IPS DF 6.9 (cell line): ENCODE measurements around the gene OTUD1.

Experiments used
- DNase-seq: peaks from one replicate; pipeline ENCODE4 v3.0.0-alpha.2; 2013; ENCODE audit warnings: low read depth, low spot score
- H3K27ac ChIP-seq: one replicate; pipeline ENCODE4 v1.5.1; 2013; ENCODE audit warnings: low read length, control low read depth
- H3K27me3 ChIP-seq: 2 replicates; pipeline ENCODE4 v1.6.1; 2013; ENCODE audit warnings: mild to moderate bottlenecking, low read length; ENCODE audit not compliant: control insufficient read depth, insufficient read depth
- H3K36me3 ChIP-seq: 2 replicates; pipeline ENCODE4 v1.6.1; 2013; ENCODE audit warnings: low read length; ENCODE audit not compliant: control insufficient read depth, insufficient read depth
- H3K4me1 ChIP-seq: 2 replicates; pipeline ENCODE4 v1.6.1; 2013; ENCODE audit warnings: low read length; ENCODE audit not compliant: control insufficient read depth, insufficient read depth
- H3K4me3 ChIP-seq: 2 replicates; pipeline ENCODE4 v1.5.1; 2013; ENCODE audit warnings: mild to moderate bottlenecking, low read length
- H3K9me3 ChIP-seq: 2 replicates; pipeline ENCODE4 v1.6.1; 2013; ENCODE audit warnings: low read length, inconsistent platforms; ENCODE audit not compliant: control insufficient read depth, insufficient read depth
- WGBS: extraction: QIAGEN DNeasy Blood & Tissue Kit; methylation state at CpG from one replicate; pipeline ENCODE4 v1.1.7; 2013; ENCODE audit warnings: mixed read lengths, missing lambda C conversion rate; ENCODE audit not compliant: insufficient read length, insufficient coverage; 5-methylcytosine and 5-hydroxymethylcytosine counted together

OTUD1 gene

DNA sequence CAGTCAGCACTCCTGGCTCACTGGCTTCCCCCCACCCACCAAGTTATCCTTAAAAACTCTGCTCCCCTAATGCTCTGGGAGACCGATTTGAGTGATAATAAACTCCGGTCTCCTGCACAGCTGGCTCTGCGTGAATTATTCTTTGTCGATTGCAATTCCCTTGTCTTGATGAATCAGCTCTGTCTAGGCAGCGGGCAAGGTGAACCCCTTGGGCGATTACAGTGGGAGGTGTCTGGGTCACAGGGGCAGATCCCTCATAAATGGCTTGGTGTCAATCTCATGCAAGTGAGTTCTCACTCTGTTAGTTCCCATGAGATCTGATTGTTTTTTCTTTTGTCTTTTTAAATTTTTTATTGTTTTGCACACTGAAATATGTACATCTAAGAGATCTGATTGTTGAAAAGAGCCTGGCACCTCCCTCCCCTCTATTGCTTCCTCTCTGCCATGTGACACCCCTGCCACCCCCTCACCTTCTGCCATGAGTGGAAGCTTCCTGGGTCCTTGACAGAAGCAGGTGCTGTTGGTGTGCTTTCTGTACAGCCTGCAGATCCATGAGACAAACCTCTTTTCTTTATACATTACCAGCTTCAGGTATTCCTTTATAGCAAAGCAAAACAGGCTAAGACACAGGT lies 20.5 kb downstream of the OTUD1 start:
- H3K4me1 ChIP-seq = peaks cover 7% of the 10 kb centered on the region
- H3K27me3 ChIP-seq = 0 out of 2 replicates have a peak, but pooled peaks cover 2% of the 10 kb centered on the region
- no peak overlapping the region for H3K27ac ChIP-seq
- whole genome bisulfite sequencing = no CpG with 5 or more reads among the region's 6 CpGs
- H3K9me3 ChIP-seq = no peaks in the 10 kb centered on the region; the same call in 1 of the 2 replicates
- no peak overlapping the region for H3K4me3 ChIP-seq
- no peak for DNase-seq
- no peaks in the 10 kb centered on the region for H3K36me3 ChIP-seq

- no CpG with 5 or more reads among the region's 2 CpGs for WGBS
- Histone ChIP-seq H3K36me3 (no peaks in the 10 kb centered on the region), H3K4me3 (no peak overlapping the region), H3K4me1 (peaks cover 5% of the 10 kb centered on the region), H3K27ac (no peak overlapping the region), H3K27me3 (no peaks in the 10 kb centered on the region), H3K9me3 (no peaks in the 10 kb centered on the region)
- DNase-seq = no peak
Measured at GRCh38 chr10:23461557-23461956, 22.7 kb downstream of the OTUD1 start.

DNA sequence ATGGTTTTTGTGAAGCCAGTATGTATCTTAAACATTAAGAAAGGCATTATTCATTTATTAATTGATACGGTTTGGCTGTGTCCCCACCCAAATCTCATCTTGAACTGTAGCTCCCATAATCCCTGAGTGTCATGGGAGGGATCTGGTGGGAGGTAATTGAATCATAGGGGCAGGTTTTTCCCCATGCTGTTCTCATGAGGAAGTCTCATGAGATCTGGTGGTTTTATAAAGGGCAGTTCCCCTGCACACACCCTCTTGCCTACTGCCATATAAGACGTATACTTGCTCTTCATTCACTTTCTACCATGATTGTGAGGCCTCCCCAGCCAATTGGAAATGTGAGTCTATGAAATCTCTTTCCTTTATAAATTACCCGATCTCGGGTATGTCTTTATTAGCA lies 28.1 kb downstream of the OTUD1 start:
- Histone ChIP-seq H3K4me1 (0 out of 2 replicates have a peak, but pooled peaks cover 2% of the 10 kb centered on the region), H3K9me3 (no peaks in the 10 kb centered on the region), H3K27ac (no peak overlapping the region), H3K4me3 (no peak overlapping the region), H3K27me3 (no peaks in the 10 kb centered on the region), H3K36me3 (no peaks in the 10 kb centered on the region)
- no CpG with 5 or more reads among the region's 4 CpGs for WGBS
- no peak for DNase-seq

GRCh38 chr10:23467548-23467947 lies 28.7 kb downstream of the OTUD1 start:
- H3K4me3 ChIP-seq = no peak overlapping the region
- H3K4me1 ChIP-seq = 0 out of 2 replicates have a peak, but pooled peaks cover 2% of the 10 kb centered on the region
- no peaks in the 10 kb centered on the region for H3K36me3 ChIP-seq
- H3K27ac ChIP-seq = no peak overlapping the region
- DNase-seq = no peak
- no peaks in the 10 kb centered on the region for H3K27me3 ChIP-seq
- no CpG with 5 or more reads among the region's 3 CpGs for WGBS
- no peaks in the 10 kb centered on the region for H3K9me3 ChIP-seq

GRCh38 chr10:23469596-23470237 lies 30.8 kb downstream of the OTUD1 start:
- Histone ChIP-seq H3K4me1 (0 out of 2 replicates have a peak, but pooled peaks cover 2% of the 10 kb centered on the region), H3K27ac (no peak overlapping the region), H3K4me3 (no peak overlapping the region), H3K9me3 (no peaks in the 10 kb centered on the region), H3K27me3 (no peaks in the 10 kb centered on the region), H3K36me3 (no peaks in the 10 kb centered on the region)
- no peak for DNase-seq
- no CpG with 5 or more reads among the region's 1 CpG for WGBS

DNA sequence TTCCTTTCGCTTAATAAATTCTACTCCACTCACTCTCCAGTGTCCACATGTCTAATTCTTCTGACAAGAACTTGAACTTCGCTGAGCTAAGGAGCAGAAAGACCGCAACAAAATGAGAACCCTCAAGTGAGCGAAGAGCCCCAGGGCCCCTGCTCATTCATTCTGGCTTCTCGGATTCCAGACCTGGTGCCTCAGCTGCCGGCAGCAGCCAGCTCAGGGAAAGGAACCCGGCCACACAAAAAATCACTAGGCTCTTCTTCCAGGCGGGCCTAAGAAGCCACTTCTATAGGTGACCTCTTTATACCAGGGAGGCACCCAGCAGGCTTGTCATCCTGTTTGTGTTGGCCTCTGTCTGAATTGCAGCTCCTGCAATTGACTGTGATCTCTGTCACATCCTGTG lies 33.3 kb downstream of the OTUD1 start:
- no CpG with 5 or more reads among the region's 8 CpGs for WGBS
- H3K27me3 ChIP-seq = no peaks in the 10 kb centered on the region
- DNase-seq = no peak

GRCh38 chr10:23474081-23474480 lies 35.2 kb downstream of the OTUD1 start:
- no CpG with 5 or more reads among the region's 2 CpGs for WGBS
- no peak for DNase-seq
- H3K27ac ChIP-seq = no peak overlapping the region
- H3K36me3 ChIP-seq = no peaks in the 10 kb centered on the region
- no peak overlapping the region for H3K4me3 ChIP-seq
- no peaks in the 10 kb centered on the region for H3K27me3 ChIP-seq
- no peaks in the 10 kb centered on the region for H3K9me3 ChIP-seq
- H3K4me1 ChIP-seq = 0 out of 2 replicates have a peak, but pooled peaks cover 2% of the 10 kb centered on the region

More for the DNA sequence above, 33.3 kb downstream of the OTUD1 start:
- 0 out of 2 replicates have a peak, but pooled peaks cover 2% of the 10 kb centered on the region for H3K4me1 ChIP-seq
- no peaks in the 10 kb centered on the region for H3K36me3 ChIP-seq
- H3K27ac ChIP-seq = no peak overlapping the region
- H3K4me3 ChIP-seq = no peak overlapping the region
- no peaks in the 10 kb centered on the region for H3K9me3 ChIP-seq

- WGBS = no CpG with 5 or more reads among the region's 4 CpGs
- 0 out of 2 replicates have a peak, but pooled peaks cover 2% of the 10 kb centered on the region for H3K4me1 ChIP-seq
- no peak overlapping the region for H3K4me3 ChIP-seq
- no peak for DNase-seq
- H3K27ac ChIP-seq = no peak overlapping the region
- no peaks in the 10 kb centered on the region for H3K9me3 ChIP-seq
- H3K27me3 ChIP-seq = no peaks in the 10 kb centered on the region
- no peaks in the 10 kb centered on the region for H3K36me3 ChIP-seq
Measured at GRCh38 chr10:23474626-23475025, 35.8 kb downstream of the OTUD1 start.

DNA sequence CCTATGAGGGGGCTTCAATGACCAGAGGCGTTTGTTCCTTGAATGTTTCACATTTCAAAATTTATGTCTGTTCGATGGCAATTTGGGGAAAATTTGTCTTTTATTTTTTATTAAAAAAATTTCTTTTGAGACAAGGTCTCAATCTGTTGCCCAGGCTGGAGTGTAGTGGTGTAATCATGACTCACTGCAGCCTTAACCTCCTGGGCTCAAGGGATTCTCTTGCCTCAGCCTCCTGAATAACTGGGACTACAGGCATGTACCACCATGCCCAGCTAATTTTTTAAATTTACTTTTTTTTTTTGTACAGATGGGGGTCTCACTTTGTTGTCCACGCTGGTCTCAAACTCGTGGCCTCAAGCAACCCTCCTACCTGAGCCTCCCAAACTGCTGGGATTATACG lies 39.7 kb downstream of the OTUD1 start:
- Histone ChIP-seq H3K36me3 (no peaks in the 10 kb centered on the region), H3K4me3 (no peak overlapping the region), H3K27ac (no peak overlapping the region), H3K27me3 (no peaks in the 10 kb centered on the region), H3K9me3 (no peaks in the 10 kb centered on the region), H3K4me1 (no peaks in the 10 kb centered on the region)
- DNase-seq = no peak
- no CpG with 5 or more reads among the region's 5 CpGs for WGBS

GRCh38 chr10:23479798-23480473 lies 41.1 kb downstream of the OTUD1 start:
- WGBS = no CpG with 5 or more reads among the region's 3 CpGs
- no peaks in the 10 kb centered on the region for H3K27me3 ChIP-seq
- no peak overlapping the region for H3K27ac ChIP-seq
- no peaks in the 10 kb centered on the region for H3K4me1 ChIP-seq
- H3K4me3 ChIP-seq = no peak overlapping the region
- H3K9me3 ChIP-seq = no peaks in the 10 kb centered on the region
- no peaks in the 10 kb centered on the region for H3K36me3 ChIP-seq
- no peak for DNase-seq
